ENCODE results near the gene ZMYND8.

DNA sequence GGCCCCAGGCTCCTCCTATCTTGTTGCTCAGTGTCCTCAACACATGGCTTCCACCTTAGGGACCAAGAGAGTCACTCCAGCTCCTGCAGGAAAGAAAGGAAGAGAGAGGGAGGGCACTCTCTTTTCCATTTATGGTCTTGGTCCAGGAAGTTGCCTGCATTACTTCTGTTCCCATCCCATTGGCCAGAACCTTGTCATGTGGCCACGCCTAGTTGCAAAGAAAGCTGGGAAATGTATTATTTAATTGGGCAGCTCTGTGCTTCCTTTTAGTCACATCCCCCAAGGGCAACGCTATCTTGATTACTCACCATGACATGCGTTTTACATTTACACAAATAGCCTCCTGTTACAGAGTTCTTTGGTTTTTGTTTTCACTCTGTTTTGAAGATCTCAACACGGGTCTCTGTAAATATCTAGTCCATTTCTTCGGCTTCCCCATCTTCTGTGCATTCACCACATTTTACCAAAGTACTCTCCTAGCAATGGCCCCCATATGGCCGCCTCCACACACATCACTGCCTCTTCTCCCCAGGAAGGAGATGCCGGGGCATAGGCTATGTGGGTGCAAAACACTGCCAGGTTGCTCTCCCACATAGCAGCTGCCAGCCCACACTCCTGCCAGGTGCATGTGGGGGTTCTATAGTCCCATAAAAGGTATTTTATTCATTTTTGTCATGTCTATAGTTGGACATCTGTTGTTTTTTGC lies 35.7 kb upstream of the ZMYND8 start:
- TF ChIP-seq SUZ12 (IDR thresholded peaks at IDR 0.05) (no peak), ELF4 (IDR thresholded peaks at IDR 0.05) (no peak), SP1 (IDR thresholded peaks at IDR 0.05) (no peak), LEF1 (IDR thresholded peaks at IDR 0.05; ENCODE audit: borderline replicate concordance) (no peak)
